Kidney (tissue), 14 donors: Measurements from ENCODE around the gene TRIM44. TPM values are rescaled to one million over a fixed set of nuclear protein-coding genes. Genes with fewer than 3 reads are reported as not detected.

Experiments used
- DNase-seq, 5 donors: peaks; one replicate each; pipeline ENCODE4 v3.0.0-alpha.2; 2013 to 2020
- FAIRE-seq: peaks from 2 replicates; lab custom pipeline; 2012; peaks lifted over from hg19 to GRCh38; lab: Jason Lieb, UNC
- H3K27ac ChIP-seq, 2 donors: one replicate each; pipeline ENCODE4 v1.7.0; 2013; ENCODE audit warnings: low read depth in 2 of 2, low read length in 2 of 2, inconsistent platforms in 1 of 2
- H3K27me3 ChIP-seq: one replicate; pipeline ENCODE4 v1.7.1; 2013; ENCODE audit warnings: low read length, inconsistent platforms; ENCODE audit not compliant: control insufficient read depth, insufficient read depth
- H3K36me3 ChIP-seq, 3 donors: one replicate each; pipeline versions ENCODE4 v1.7.0 to v1.7.1; 2013; ENCODE audit warnings: low read length in 3 of 3, control low read depth in 1 of 3, inconsistent platforms in 1 of 3; ENCODE audit not compliant: insufficient read depth in 3 of 3, control insufficient read depth in 2 of 3
- H3K4me1 ChIP-seq, 3 donors: one replicate each; pipeline versions ENCODE4 v1.7.0 to v1.7.1; 2013; ENCODE audit warnings: low read length in 3 of 3, inconsistent platforms in 1 of 3, low read depth in 1 of 3; ENCODE audit not compliant: control insufficient read depth in 2 of 3, insufficient read depth in 2 of 3
- H3K4me3 ChIP-seq, 3 donors: one replicate each; pipeline versions ENCODE4 v1.7.0 to v1.8.1; 2013; ENCODE audit warnings: low read length in 3 of 3, control low read depth in 1 of 3, inconsistent platforms in 1 of 3
- H3K9ac ChIP-seq, 3 donors: one replicate each; pipeline versions ENCODE4 v1.7.0 to v1.7.1; 2013; ENCODE audit warnings: low read length in 3 of 3, control low read depth in 1 of 3, inconsistent platforms in 1 of 3
- H3K9me3 ChIP-seq, 3 donors: one replicate each; pipeline versions ENCODE4 v1.7.0 to v1.7.1; 2013; ENCODE audit warnings: low read length in 3 of 3, control low read depth in 1 of 3, inconsistent platforms in 1 of 3; ENCODE audit not compliant: control insufficient read depth in 2 of 3, insufficient read depth in 1 of 3
- intact Hi-C: fragments of 100-400 bp; cut with DNase I; formaldehyde crosslinking; loops from one replicate; pipeline ENCODE4 v1.11.1; 2022
- polyA plus RNA-seq: library from polyadenylated mRNA; stranded (reverse); fragments of 350-450 nt; fragmentation: Illumina TruSeq; extraction: RNeasy Lipid Tissue Mini Kit (QIAGEN cat#74804); gene quantifications from one replicate; pipeline ENCODE4 v1.2.3, GENCODE V29; 2014; ENCODE audit warnings: low read depth, low replicate concordance; ENCODE audit not compliant: insufficient read depth
- total RNA-seq: library from RNA; stranded (reverse); fragmentation: NEBNext Ultra II Directional; extraction: Animal tissue kit (Norgen Biotek cat#: 25700); gene quantifications from one replicate; pipeline ENCODE4 v1.2.1, GENCODE V29; 2021
- TF ChIP-seq, protein P1 (sequence below): IDR thresholded peaks from 3 replicates; pipeline ENCODE4 v1.5.1; 2012; ENCODE audit warnings: mild to moderate bottlenecking, moderate library complexity, borderline replicate concordance; ENCODE audit not compliant: insufficient read depth; ENCODE audit errors: extremely low read depth
- donor health status: control.
- donor health status: control.
- donor health status: control.
- donor health status: control.
- donor health status: control.
- donor health status: DM: yes; HTN: yes; CAD: no.
- donor health status: Normal renal cell carcinoma (clear cell type).

TRIM44 gene
- total and polyA plus RNA-seq, 2 donors from 2014 or later: 14.5 to 88.9 TPM

GRCh38 chr11:35783809-35784208 is 121.2 kb downstream of the TRIM44 start:
- TF ChIP-seq, protein P1, sequence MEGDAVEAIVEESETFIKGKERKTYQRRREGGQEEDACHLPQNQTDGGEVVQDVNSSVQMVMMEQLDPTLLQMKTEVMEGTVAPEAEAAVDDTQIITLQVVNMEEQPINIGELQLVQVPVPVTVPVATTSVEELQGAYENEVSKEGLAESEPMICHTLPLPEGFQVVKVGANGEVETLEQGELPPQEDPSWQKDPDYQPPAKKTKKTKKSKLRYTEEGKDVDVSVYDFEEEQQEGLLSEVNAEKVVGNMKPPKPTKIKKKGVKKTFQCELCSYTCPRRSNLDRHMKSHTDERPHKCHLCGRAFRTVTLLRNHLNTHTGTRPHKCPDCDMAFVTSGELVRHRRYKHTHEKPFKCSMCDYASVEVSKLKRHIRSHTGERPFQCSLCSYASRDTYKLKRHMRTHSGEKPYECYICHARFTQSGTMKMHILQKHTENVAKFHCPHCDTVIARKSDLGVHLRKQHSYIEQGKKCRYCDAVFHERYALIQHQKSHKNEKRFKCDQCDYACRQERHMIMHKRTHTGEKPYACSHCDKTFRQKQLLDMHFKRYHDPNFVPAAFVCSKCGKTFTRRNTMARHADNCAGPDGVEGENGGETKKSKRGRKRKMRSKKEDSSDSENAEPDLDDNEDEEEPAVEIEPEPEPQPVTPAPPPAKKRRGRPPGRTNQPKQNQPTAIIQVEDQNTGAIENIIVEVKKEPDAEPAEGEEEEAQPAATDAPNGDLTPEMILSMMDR: no peak
- no peaks in the 10 kb centered on the region for H3K36me3 ChIP-seq
- no peak overlapping the region for H3K9ac ChIP-seq
- H3K4me1 ChIP-seq: peaks cover 3 to 10% (median 7%) of the 10 kb centered on the region in 3 donors
- H3K4me3 ChIP-seq: no peak overlapping the region
- no peak for FAIRE-seq
- H3K27ac ChIP-seq: no peak overlapping the region
- H3K27me3 ChIP-seq: no peaks in the 10 kb centered on the region
- DNase-seq: no peak
- H3K9me3 ChIP-seq: no peaks in the 10 kb centered on the region
- intact Hi-C loops: no loop called here

DNA sequence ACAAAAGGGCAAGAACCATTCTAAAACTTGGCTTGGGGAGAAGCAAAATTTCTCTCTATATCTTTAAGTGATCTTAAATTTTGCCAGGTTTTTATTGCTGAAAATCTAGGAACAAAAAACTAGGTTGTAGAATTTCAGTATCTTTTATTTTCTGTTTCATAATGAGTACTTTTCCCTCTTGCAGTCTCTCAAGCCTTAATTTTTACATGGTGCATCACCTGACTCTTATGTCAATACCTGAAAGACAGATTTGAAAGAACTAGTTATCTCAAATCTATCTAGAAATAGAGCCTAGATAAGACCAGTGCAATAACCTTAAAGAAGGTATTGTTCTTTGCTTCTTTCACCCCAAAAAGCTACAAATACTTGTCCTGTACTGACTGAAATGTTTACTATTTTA is 122.1 kb downstream of the TRIM44 start:
- H3K4me3 ChIP-seq: no peak overlapping the region
- intact Hi-C loops: no loop called here

GRCh38 chr11:35785287-35786167 is 123.0 kb downstream of the TRIM44 start:
- no peak overlapping the region for H3K4me3 ChIP-seq
- H3K27ac ChIP-seq: no peak overlapping the region
- TF ChIP-seq, protein P1: no peak
- intact Hi-C loops: no loop called here
- no peak for FAIRE-seq
- H3K9me3 ChIP-seq: no peaks in the 10 kb centered on the region
- H3K27me3 ChIP-seq: no peaks in the 10 kb centered on the region
- H3K4me1 ChIP-seq: peaks cover 3 to 10% (median 9%) of the 10 kb centered on the region in 3 donors
- no peak for DNase-seq
- no peak overlapping the region for H3K9ac ChIP-seq
- H3K36me3 ChIP-seq: no peaks in the 10 kb centered on the region

More for the DNA sequence above, 122.1 kb downstream of the TRIM44 start:
- TF ChIP-seq, protein P1: no peak
- FAIRE-seq (no peak), DNase-seq (no peak)
- Histone ChIP-seq H3K4me1 (peaks cover 3 to 10% (median 9%) of the 10 kb centered on the region in 3 donors), H3K27me3 (no peaks in the 10 kb centered on the region), H3K9me3 (no peaks in the 10 kb centered on the region), H3K36me3 (no peaks in the 10 kb centered on the region), H3K27ac (no peak overlapping the region), H3K9ac (no peak overlapping the region)
